BLaER1 (cell line): ENCODE results near the gene CLEC4F.

ENCODE experiments used
- H3K27ac ChIP-seq: shearing (Covaris generic); formaldehyde crosslinking; 2 replicates; pipeline ENCODE4 v1.8.1; 2022
- H3K27me3 ChIP-seq: shearing (Covaris generic); formaldehyde crosslinking; 2 replicates; pipeline ENCODE4 v1.8.1; 2022
- H3K36me3 ChIP-seq: shearing (Covaris generic); formaldehyde crosslinking; 2 replicates; pipeline ENCODE4 v1.8.1; 2022
- H3K4me1 ChIP-seq: shearing (Covaris generic); formaldehyde crosslinking; 2 replicates; pipeline ENCODE4 v1.8.1; 2022
- H3K4me2 ChIP-seq: shearing (Covaris generic); formaldehyde crosslinking; 2 replicates; pipeline ENCODE4 v1.8.1; 2022
- H3K4me3 ChIP-seq: shearing (Covaris generic); formaldehyde crosslinking; 2 replicates; pipeline ENCODE4 v1.8.1; 2022
- H3K9ac ChIP-seq: shearing (Covaris generic); formaldehyde crosslinking; 2 replicates; pipeline ENCODE4 v1.8.1; 2022
- H3K9me3 ChIP-seq: shearing (Covaris generic); formaldehyde crosslinking; 2 replicates; pipeline ENCODE4 v1.8.1; 2022
- H4K20me1 ChIP-seq: shearing (Covaris generic); formaldehyde crosslinking; 2 replicates; pipeline ENCODE4 v1.8.1; 2022
- Cebpa-rat ChIP-seq: shearing (Covaris generic); IDR thresholded peaks from 2 replicates; pipeline ENCODE4 v1.8.1; 2022

Gene CLEC4F

DNA sequence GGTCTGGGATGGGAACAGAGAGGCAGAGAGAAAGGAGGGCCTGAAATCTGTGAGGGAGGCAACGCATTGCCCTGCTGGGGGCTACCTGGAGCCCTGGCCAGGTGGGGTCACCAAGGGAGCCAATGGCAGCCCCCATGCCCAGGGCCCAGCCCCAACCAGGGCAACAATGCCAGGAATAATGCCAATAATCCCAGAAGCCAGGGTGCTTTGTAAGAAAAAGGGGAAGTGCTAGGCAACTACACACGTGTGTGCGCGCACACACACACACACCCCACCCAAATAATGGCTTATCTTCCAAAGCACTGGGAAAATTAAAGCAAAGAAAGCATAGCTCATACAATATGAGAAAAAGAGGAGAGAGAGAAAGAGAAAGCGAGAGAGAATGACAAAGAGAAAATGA is 7.0 kb upstream of the CLEC4F start:
- Histone ChIP-seq H3K4me2 (no peak overlapping the region), H3K9ac (no peak overlapping the region), H3K27me3 (no peaks in the 10 kb centered on the region), H3K4me3 (no peak overlapping the region), H3K27ac (no peak overlapping the region), H3K36me3 (no peaks in the 10 kb centered on the region), H3K4me1 (peaks cover 28% of the 10 kb centered on the region), H4K20me1 (no peaks in the 10 kb centered on the region), H3K9me3 (no peaks in the 10 kb centered on the region)
- TF ChIP-seq Cebpa-rat = no peak

DNA sequence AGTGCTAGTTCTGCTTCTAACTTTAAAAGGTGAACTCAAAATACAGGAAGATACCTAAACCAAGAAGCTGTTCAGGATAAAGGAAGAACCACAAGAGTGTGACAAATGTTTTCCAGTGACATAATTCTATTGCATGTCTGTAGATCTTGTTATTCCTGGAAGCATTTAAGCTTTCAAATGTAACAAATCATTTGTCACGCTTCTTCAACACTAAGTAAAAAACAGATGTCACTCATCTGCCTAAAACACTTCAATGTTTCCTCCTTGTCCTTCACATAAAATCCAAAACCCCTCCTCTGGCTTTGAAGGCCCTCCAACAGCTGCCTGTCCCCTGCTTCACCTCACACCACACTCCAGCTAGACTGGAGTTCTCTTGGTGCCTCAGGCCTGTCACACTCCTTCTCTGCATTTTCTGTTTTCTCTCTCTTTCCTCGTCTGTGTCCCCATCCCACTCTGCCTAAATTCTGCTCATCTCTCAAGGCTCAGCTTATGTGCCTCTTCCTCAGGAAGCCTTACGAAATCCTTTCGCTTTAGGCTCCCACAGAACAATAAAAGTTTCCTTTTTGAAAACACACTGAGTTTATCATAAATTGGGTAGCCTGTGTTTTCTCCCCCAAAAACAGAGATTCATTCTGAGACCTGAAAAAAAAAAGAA is 6.4 kb upstream of the CLEC4F start:
- Histone ChIP-seq H3K9ac (no peak overlapping the region), H3K4me1 (peaks cover 24% of the 10 kb centered on the region), H3K27ac (no peak overlapping the region), H3K4me3 (no peak overlapping the region), H3K36me3 (no peaks in the 10 kb centered on the region), H3K27me3 (no peaks in the 10 kb centered on the region), H3K9me3 (no peaks in the 10 kb centered on the region), H3K4me2 (no peak overlapping the region), H4K20me1 (no peaks in the 10 kb centered on the region)
- no peak for TF ChIP-seq Cebpa-rat

DNA sequence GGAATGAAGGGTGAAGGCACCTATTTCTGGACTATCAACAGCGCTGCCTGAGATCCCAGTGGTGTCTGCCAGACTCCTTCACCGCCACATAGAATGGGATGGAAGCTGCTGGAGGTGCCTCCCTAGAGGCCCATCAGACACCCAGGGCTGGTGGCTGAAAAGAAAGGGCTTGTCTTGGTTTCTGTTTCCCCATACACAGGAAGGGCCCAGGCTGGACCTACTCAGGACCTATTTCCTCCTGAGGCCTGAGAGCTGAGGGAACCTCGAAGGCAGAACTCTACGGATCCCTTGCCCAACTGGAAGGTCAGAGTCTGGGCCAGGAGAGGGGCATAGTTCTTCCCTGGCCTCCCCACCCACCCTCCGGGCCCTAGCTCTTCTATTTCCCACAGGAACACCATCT is 2.9 kb upstream of the CLEC4F start:
- Histone ChIP-seq H4K20me1 (no peaks in the 10 kb centered on the region), H3K27me3 (no peaks in the 10 kb centered on the region), H3K4me1 (peaks cover 4% of the 10 kb centered on the region; the same call in 1 of the 2 replicates), H3K36me3 (no peaks in the 10 kb centered on the region), H3K4me3 (no peak overlapping the region), H3K9me3 (no peaks in the 10 kb centered on the region), H3K4me2 (no peak overlapping the region), H3K9ac (no peak overlapping the region), H3K27ac (no peak overlapping the region)
- no peak for TF ChIP-seq Cebpa-rat

DNA sequence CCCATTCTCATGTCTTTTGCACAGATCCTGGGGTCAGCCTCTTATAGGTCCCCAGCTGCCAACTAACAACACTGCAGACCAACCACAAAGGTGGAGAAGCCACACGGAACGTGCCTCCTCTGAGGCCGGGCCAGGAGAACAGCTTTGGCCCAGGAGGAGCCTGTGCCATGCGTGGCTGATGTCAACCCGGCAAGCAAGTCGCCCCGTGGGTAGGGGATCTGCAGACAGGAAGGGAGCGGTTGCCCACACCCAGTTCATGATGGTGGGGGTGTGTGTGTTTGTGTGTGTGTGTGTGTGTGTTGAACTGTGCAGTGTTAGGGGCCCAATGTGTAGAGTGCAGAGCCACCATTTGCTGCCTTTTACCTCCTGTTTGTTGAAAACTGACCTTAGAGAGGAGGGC is 2.4 kb upstream of the CLEC4F start:
- no peak overlapping the region for H3K4me3 ChIP-seq
- H3K4me2 ChIP-seq = no peak overlapping the region
- no peak for TF ChIP-seq Cebpa-rat
- no peak overlapping the region for H3K27ac ChIP-seq
- H3K36me3 ChIP-seq = no peaks in the 10 kb centered on the region
- H3K27me3 ChIP-seq = no peaks in the 10 kb centered on the region
- no peaks in the 10 kb centered on the region for H4K20me1 ChIP-seq
- no peaks in the 10 kb centered on the region for H3K9me3 ChIP-seq
- no peaks in the 10 kb centered on the region for H3K4me1 ChIP-seq
- H3K9ac ChIP-seq = no peak overlapping the region

DNA sequence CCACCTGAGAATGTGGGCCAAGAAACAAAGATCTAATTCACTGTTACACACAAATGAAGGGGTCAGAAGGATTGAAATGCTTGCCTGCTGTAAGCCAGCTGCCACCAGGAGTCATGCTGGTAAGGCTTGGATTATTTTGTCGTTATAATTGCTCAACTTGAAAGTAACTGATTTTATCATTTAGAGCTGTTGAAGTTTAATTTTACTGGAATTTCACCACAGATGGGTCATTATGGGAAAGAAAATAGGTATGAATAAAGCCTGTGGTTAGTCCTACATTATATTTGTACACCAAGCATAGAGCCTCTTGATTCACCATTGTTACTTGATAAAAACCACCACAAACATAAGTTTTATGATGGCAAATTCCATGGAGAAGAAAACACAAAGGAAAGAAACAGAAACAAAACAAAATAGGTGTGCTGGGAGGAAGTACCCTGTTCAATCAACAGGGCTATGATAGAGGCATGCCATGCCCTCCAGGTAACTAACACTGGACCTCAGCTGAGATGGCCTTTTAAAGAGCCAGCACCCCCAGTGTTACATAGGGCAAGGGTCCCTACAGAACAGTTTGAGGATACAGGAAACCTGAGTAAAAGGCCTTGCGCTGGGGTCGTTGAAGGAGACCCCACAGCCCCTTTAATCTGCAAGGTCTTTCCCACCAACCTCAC is 3.0 kb downstream of the CLEC4F start:
- H3K36me3 ChIP-seq = no peaks in the 10 kb centered on the region
- H4K20me1 ChIP-seq = no peaks in the 10 kb centered on the region
- H3K4me3 ChIP-seq = no peak overlapping the region
- H3K4me2 ChIP-seq = no peak overlapping the region
- no peak overlapping the region for H3K9ac ChIP-seq
- H3K4me1 ChIP-seq = no peaks in the 10 kb centered on the region
- H3K9me3 ChIP-seq = no peaks in the 10 kb centered on the region
- no peaks in the 10 kb centered on the region for H3K27me3 ChIP-seq
- no peak for TF ChIP-seq Cebpa-rat
- H3K27ac ChIP-seq = no peak overlapping the region

DNA sequence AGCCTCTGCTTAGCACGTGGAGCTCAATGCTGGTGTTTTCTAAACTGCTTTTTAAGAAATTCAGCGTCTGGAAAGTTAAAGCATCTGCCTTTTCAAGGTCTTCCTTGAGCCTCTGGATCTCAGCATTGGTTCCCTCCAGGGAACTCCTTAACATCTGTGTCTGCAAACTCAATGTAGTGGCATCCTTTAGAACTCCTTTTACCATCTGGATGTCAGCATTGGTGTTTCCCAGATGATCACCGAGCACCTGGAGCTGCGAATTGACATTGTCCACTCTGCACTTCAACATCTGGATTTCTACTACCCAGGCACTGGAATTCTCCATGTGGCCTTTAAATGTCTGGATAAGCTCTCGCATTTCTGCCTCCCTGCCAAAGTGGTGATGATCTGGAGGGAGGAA is 3.7 kb downstream of the CLEC4F start:
- H3K9me3 ChIP-seq = no peaks in the 10 kb centered on the region
- H3K27me3 ChIP-seq = no peaks in the 10 kb centered on the region
- no peak overlapping the region for H3K4me2 ChIP-seq
- H3K4me3 ChIP-seq = no peak overlapping the region
- no peaks in the 10 kb centered on the region for H3K36me3 ChIP-seq
- no peaks in the 10 kb centered on the region for H3K4me1 ChIP-seq
- no peak for TF ChIP-seq Cebpa-rat
- no peak overlapping the region for H3K9ac ChIP-seq
- H3K27ac ChIP-seq = no peak overlapping the region
- no peaks in the 10 kb centered on the region for H4K20me1 ChIP-seq

DNA sequence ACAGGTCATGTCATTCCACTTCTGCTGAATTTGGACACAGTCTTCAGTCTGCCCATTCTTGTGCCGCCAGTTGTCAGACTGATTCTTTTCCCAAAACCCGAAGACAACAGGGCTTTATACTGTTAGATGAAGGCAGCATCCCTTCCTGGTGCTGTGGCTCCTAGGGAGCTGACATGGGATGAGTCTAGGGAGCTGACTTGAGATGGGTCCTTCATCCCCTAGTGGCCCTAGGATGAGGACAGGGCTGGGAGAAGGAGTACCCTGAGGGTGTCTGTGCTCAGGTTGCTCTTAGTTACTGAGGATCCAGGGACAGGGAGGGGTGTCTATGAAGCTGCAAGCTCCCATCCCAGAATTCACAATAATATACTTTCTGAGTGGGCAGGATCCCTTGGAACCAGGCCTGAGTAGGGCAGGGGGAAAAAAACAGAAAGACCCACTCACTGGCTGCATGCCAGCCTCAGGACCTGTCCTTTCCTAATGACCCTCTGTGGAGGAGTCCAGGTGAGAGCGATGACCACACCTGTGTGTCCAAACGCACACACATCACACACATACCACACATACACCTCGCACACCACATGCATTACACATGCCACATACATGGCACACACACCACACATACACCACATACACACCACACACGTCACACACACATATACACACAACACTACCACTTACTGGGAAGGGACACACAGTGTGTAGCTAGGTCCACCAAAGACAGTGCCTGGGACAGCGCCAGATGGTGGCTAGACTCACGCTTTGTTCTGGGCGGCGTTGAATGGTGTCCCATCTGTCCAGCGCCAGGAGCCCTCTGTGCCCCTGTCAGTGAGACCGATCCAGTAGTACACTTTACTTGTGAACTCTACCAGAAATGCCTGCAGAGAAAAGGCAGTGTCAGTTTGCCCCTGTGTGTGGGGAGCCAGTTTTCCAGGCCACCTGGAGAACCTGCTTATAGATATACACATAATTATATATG is 11.1 kb downstream of the CLEC4F start:
- no peaks in the 10 kb centered on the region for H3K9me3 ChIP-seq
- no peaks in the 10 kb centered on the region for H3K27me3 ChIP-seq
- H4K20me1 ChIP-seq = no peaks in the 10 kb centered on the region
- no peaks in the 10 kb centered on the region for H3K36me3 ChIP-seq
- H3K9ac ChIP-seq = no peak overlapping the region
- H3K4me2 ChIP-seq = no peak overlapping the region
- TF ChIP-seq Cebpa-rat = no peak
- H3K4me1 ChIP-seq = peaks cover 6% of the 10 kb centered on the region; the same call in 1 of the 2 replicates
- H3K4me3 ChIP-seq = no peak overlapping the region
- no peak overlapping the region for H3K27ac ChIP-seq

DNA sequence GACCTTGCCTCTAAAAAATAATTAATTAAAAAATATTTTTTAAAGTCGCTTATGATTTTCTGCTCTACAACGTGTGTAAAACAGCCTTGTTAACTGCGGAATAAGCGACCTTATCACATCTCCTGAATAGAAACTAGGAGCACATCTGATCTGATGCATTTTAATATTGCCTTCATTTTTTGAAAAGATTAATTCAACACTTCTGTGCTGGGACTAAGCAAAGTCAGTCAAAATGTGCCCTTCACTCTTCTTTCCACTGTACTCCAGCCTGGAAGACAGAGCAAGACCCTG is 12.6 kb downstream of the CLEC4F start:
- TF ChIP-seq Cebpa-rat = no peak
- no peaks in the 10 kb centered on the region for H4K20me1 ChIP-seq
- no peak overlapping the region for H3K4me2 ChIP-seq
- no peaks in the 10 kb centered on the region for H3K36me3 ChIP-seq
- H3K4me1 ChIP-seq = peaks cover 6% of the 10 kb centered on the region; the same call in 1 of the 2 replicates
- no peak overlapping the region for H3K27ac ChIP-seq
- no peaks in the 10 kb centered on the region for H3K9me3 ChIP-seq
- no peaks in the 10 kb centered on the region for H3K27me3 ChIP-seq
- H3K4me3 ChIP-seq = no peak overlapping the region
- H3K9ac ChIP-seq = no peak overlapping the region

DNA sequence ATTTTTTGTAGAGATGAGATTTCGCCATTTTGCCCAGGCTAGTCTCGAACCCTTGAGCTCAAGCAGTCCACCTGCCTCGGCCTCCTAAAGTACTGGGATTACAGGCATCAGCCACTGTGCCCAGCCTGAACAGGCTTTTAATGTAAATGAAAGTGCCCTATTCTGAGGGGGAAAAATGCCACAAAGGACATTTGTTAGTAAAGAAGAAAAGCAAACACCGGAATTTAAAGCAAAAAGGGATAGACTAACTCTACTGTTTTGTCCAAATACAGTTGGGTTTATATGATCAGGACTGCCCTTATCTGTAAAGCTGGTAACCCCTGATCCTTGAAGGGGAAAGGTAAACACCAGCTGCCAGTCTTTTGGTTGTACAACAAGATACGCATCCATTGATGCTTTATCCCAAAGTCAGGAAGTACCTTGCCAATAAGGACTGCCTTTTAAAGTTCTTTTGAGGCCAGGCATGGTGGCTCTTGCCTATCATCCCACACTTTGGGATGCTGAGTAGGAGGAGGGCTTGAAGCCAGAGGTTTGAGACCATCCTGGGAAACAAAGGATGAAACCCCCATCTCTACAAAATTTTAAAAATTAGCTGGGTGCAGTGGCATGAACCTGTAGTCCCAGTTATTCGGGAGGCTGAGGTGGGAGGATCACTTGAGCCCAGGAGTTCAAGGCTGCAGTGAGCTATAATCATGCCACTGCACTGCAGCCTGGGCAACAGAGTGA is 13.1 kb downstream of the CLEC4F start:
- peaks cover 6% of the 10 kb centered on the region; the same call in 1 of the 2 replicates for H3K4me1 ChIP-seq
- H4K20me1 ChIP-seq = no peaks in the 10 kb centered on the region
- no peak overlapping the region for H3K27ac ChIP-seq
- no peaks in the 10 kb centered on the region for H3K9me3 ChIP-seq
- no peak overlapping the region for H3K9ac ChIP-seq
- H3K27me3 ChIP-seq = no peaks in the 10 kb centered on the region
- no peaks in the 10 kb centered on the region for H3K36me3 ChIP-seq
- H3K4me3 ChIP-seq = no peak overlapping the region
- H3K4me2 ChIP-seq = no peak overlapping the region
- no peak for TF ChIP-seq Cebpa-rat
